KOPT-K1 (cell line): ENCODE results near the gene SOX18.
"Not testable (repeated sequence)": the region's sequence is repeated elsewhere in the genome, so short reads cannot be mapped to it uniquely, and the experiment has no call there.

Source experiments
- H3K27ac ChIP-seq: fragments of 200-600 bp; sonication (generic); 2 replicates; pipeline ENCODE4 v1.5.1; 2016; ENCODE audit warnings: antibody characterized with exemption, mild to moderate bottlenecking, low read depth, low read length; ENCODE audit not compliant: poor library complexity, severe bottlenecking
- H3K36me3 ChIP-seq: fragments of 200-600 bp; sonication (generic); 2 replicates; pipeline ENCODE4 v1.5.1; 2017; ENCODE audit warnings: antibody characterized with exemption, mild to moderate bottlenecking, low read length, moderate library complexity; ENCODE audit not compliant: insufficient read depth
- H3K9me3 ChIP-seq: fragments of 200-600 bp; sonication (generic); 2 replicates; pipeline ENCODE4 v1.5.1; 2017; ENCODE audit warnings: antibody characterized with exemption, low read length, mild to moderate bottlenecking; ENCODE audit not compliant: insufficient read depth, poor library complexity, severe bottlenecking

The SOX18 gene

GRCh38 chr20:64049060-64049877, at the start of gene SOX18:
Gene SOX18 (minus strand): TSS chr20:64049639. CDS start chr20:64049516, 123 bp downstream.
- H3K9me3 ChIP-seq = no peaks in the 10 kb centered on the region

GRCh38 chr20:64098471-64099013, 49.1 kb upstream of the SOX18 start:
- no peak overlapping the region for H3K27ac ChIP-seq
- H3K36me3 ChIP-seq = no peaks in the 10 kb centered on the region
- H3K9me3 ChIP-seq = no peaks in the 10 kb centered on the region

More at GRCh38 chr20:64049060-64049877, at the start of gene SOX18:
- Histone ChIP-seq H3K27ac (no peak within 1 kb of the TSS), H3K36me3 (no peaks in the 10 kb centered on the region)

GRCh38 chr20:64096535-64096934, 47.1 kb upstream of the SOX18 start:
- Histone ChIP-seq H3K9me3 (no peaks in the 10 kb centered on the region), H3K27ac (no peak overlapping the region), H3K36me3 (no peaks in the 10 kb centered on the region)

GRCh38 chr20:64095927-64096326, 46.5 kb upstream of the SOX18 start:
- Histone ChIP-seq H3K27ac (no peak overlapping the region), H3K36me3 (no peaks in the 10 kb centered on the region), H3K9me3 (no peaks in the 10 kb centered on the region)

GRCh38 chr20:64095455-64095854, 46.0 kb upstream of the SOX18 start:
- Histone ChIP-seq H3K27ac (no peak overlapping the region), H3K9me3 (no peaks in the 10 kb centered on the region), H3K36me3 (no peaks in the 10 kb centered on the region)

- Histone ChIP-seq H3K9me3 (peaks cover 1% of the 10 kb centered on the region), H3K36me3 (no peaks in the 10 kb centered on the region), H3K27ac (no peak overlapping the region)
Observed at GRCh38 chr20:64093013-64093503, 43.6 kb upstream of the SOX18 start.

- Histone ChIP-seq H3K36me3 (no peaks in the 10 kb centered on the region), H3K9me3 (peaks cover 8% of the 10 kb centered on the region), H3K27ac (no peak overlapping the region)
Observed at GRCh38 chr20:64092258-64093012, 43.0 kb upstream of the SOX18 start.

- Histone ChIP-seq H3K36me3 (no peaks in the 10 kb centered on the region), H3K9me3 (peaks cover 12% of the 10 kb centered on the region), H3K27ac (no peak overlapping the region)
Observed at GRCh38 chr20:64091770-64092169, 42.3 kb upstream of the SOX18 start.

- peaks cover 15% of the 10 kb centered on the region for H3K9me3 ChIP-seq
- H3K27ac ChIP-seq = no peak overlapping the region
- no peaks in the 10 kb centered on the region for H3K36me3 ChIP-seq
Observed at GRCh38 chr20:64091340-64091739, 41.9 kb upstream of the SOX18 start.

- Histone ChIP-seq H3K9me3 (peaks cover 15% of the 10 kb centered on the region), H3K27ac (no peak overlapping the region), H3K36me3 (no peaks in the 10 kb centered on the region)
Observed at GRCh38 chr20:64090165-64090564, 40.7 kb upstream of the SOX18 start.

- H3K27ac ChIP-seq, H3K36me3 ChIP-seq: not testable (repeated sequence)
Observed at GRCh38 chr20:64088586-64088985, 39.1 kb upstream of the SOX18 start.

GRCh38 chr20:64087226-64087825, 37.9 kb upstream of the SOX18 start:
- H3K9me3 ChIP-seq = peaks cover 15% of the 10 kb centered on the region
- not testable (repeated sequence) for H3K27ac ChIP-seq, H3K36me3 ChIP-seq

More at GRCh38 chr20:64088586-64088985, 39.1 kb upstream of the SOX18 start:
- peaks cover 15% of the 10 kb centered on the region for H3K9me3 ChIP-seq

GRCh38 chr20:64086801-64087200, 37.4 kb upstream of the SOX18 start:
- peaks cover 15% of the 10 kb centered on the region for H3K9me3 ChIP-seq
- H3K36me3 ChIP-seq = no peaks in the 10 kb centered on the region
- no peak overlapping the region for H3K27ac ChIP-seq

GRCh38 chr20:64084685-64085152, 35.3 kb upstream of the SOX18 start:
- H3K27ac ChIP-seq = no peak overlapping the region

More at GRCh38 chr20:64084685-64085152, 35.3 kb upstream of the SOX18 start:
- Histone ChIP-seq H3K9me3 (peaks cover 15% of the 10 kb centered on the region), H3K36me3 (no peaks in the 10 kb centered on the region)
